GM18519 (cell line): ENCODE data around the gene AMACR.
"Not testable (repeated sequence)": the region's sequence is repeated elsewhere in the genome, so short reads cannot be mapped to it uniquely, and the experiment has no call there.

Experiments
- ATAC-seq: cut with Tn5 transposase; IDR thresholded peaks from one replicate; pipeline ENCODE4 v1.9.1; 2021; ENCODE audit warnings: mild to moderate bottlenecking, moderate library complexity; ENCODE audit not compliant: unreplicated experiment, low FRiP score

Gene AMACR

DNA sequence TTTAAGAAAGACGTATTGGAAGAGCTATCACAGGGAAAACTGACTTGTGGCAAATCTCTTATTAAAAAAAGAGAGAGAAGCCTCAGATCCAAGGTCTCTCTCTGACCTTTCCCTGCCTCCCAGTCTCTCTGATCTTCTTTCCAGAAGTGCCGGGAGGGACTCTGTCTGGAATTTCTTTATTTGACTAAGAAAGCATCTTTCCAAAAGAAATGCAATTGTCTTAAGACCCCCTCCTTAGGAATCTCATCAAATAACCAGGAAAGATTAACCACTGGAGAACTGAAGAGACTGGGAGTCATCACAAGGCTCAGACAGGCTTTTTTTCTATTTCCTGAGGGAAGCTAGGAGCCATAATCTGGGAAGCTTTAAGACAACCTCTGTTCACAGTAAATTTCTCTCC is 30.5 kb upstream of the AMACR start:
- no peak for ATAC-seq

DNA sequence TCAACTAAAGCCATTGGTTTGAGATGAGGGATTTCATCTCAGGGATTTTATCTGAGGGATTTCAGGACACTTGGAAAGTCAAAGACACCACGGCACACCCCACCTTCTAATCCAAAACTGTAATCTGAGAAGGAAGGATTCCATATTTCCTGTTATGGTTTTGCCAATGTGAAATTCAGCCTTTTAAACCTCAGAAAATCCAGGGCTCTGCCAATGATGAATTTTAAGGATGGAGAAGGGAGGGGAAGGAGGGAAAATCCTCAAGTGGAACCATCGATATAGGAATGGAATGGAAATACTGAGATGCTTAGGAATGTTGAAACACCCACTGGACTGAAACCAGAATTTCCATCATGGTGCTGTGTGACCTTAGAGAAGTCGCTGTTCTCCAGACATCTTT is 29.9 kb upstream of the AMACR start:
- ATAC-seq, result no peak

DNA sequence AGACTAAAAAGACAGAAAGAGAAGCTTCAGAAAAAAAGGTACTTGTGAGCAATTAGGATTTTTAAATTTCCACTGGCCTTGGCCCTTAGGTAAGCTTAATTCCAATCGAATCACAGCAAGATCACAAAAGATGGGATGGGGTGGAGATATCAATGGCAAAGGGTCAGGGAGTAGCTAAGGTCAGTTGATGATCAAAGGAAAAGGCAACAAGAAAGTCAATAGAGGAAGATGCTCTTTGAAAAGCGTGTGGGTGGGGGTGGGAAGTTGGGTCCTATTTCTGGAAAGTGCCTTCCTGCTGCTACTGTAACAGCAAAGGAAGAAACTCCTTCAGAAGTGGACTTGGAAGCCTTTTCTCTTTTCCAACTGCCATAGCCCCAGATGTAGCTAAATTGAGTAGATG is 27.9 kb upstream of the AMACR start:
- ATAC-seq, result no peak

DNA sequence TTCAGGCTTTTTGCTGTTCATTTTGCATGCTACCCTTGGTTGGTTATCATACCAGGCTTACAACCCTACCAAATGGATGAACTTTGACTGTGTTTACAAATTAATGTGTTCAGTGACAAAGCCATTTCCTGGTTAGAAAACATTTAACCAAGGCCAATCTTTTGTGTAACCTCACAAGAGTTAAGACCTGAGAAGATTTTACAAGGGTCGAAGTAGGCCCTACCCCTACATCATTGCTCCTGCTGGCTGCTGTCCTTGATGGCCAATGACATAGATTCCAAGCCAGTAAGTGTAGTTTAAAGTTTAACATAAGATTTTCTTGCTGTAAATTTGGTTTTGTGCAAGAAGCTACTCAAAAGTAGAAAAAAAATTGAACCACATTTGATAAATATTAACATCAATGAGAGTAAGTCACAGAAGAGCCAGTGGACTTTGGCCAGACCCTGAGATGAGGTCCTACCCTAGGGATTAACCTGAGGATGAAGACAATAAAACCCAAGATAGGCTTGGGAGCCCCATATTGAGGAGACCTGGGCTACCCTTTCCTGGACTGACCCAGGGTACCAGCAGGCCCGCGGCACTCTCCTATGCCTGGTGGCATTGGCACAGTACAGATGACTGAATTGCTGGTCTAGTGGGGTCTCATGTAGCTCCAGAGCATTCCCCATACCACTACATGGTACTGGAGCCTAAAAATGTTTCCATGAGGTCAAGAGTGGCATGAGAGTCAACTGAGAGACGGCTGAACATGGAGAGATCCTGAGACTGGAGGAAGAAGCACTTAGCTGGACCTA is 26.9 kb upstream of the AMACR start:
- no peak for ATAC-seq

DNA sequence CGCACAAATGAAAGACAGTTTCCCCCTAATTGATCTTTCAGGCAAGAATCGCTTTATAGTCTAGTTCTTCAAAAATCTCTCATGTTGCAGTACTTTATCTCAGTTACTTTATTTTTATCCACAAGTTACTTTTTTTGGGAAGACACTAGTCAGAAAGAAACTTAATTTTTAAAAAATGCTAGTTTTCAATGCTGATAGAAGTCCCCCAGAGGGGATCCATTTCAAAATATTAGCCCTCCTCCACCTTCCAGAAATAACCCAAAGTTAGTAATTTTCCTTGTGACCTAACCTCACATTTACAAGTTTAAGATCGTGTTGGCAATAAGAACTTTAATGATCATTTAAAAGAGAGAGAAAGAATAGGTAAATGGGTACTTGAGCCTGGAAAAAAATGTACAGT is 24.1 kb upstream of the AMACR start:
- no peak for ATAC-seq

DNA sequence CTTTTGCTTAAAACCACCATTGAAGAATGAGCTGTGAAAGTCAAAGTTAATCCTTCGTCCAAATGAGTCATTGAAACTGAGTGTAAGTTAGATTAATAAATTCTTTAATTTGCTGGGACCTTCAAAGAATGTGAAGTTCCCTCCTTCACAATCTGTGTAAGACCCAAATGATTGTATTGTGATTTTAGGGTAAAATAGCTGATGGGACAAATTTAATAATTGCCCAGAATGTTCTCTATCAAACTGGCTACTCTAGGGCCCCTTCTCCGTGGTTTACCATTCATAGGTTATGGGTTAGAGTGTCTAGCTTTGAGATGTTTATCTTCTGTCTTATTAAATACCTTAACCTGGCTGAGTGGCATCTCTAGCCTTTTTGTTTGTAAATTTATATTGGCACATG is 23.3 kb upstream of the AMACR start:
- ATAC-seq, result no peak

DNA sequence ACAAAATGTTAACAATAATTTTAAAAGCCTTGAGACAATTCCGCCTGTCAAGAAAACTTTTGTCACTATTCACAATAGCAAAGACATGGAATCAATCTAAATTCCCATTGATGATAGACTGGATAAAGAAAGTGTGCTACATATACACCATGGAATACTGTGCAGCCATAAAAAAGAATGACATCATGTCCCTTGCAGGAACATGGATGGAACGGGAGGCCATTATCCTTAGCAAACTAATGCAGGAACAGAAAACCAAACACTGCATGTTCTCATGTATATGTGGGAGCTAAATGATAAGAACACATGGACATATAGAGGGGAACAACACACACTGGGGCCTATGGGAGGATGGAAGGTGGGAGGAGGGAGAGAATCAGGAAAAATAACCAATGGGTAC is 22.7 kb upstream of the AMACR start:
- not testable (repeated sequence) for ATAC-seq

DNA sequence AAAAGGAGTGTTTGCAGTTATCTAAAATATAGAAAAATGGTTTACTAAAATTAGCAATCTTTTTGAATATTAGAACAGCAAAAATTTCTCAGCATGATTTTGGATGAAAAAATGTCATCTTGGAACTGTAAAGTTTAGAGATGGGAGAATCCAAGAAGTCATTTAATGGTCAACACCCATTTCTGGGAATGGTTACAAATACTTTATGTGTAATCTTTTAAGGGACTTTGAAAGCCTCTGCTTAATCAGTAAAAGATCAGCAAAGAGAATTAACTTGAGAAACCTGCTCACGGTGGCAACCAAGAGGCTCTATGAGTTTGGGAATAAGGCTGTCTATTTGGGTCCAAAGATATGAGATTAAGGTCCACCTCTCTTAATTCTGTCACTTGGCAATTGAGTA is 22.2 kb upstream of the AMACR start:
- no peak for ATAC-seq

DNA sequence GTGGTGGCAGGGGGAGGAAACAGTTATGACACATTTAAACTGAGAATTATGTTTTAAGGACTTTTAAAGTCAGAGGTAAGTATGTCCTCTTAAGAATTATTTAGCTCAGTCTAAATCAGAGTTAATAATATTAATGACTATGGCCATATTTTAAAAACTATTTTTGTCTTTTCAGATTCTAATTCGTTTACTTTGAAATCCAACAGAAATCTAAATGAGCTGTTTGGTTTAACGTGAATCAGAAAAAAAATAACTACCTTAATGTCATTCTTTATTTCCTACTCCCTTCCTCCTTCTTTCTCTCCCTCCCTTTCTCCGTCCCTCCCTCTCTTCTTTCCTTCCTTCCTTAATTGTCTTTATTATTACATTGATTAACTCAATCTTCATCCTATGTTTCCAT is 20.5 kb upstream of the AMACR start:
- no peak for ATAC-seq

DNA sequence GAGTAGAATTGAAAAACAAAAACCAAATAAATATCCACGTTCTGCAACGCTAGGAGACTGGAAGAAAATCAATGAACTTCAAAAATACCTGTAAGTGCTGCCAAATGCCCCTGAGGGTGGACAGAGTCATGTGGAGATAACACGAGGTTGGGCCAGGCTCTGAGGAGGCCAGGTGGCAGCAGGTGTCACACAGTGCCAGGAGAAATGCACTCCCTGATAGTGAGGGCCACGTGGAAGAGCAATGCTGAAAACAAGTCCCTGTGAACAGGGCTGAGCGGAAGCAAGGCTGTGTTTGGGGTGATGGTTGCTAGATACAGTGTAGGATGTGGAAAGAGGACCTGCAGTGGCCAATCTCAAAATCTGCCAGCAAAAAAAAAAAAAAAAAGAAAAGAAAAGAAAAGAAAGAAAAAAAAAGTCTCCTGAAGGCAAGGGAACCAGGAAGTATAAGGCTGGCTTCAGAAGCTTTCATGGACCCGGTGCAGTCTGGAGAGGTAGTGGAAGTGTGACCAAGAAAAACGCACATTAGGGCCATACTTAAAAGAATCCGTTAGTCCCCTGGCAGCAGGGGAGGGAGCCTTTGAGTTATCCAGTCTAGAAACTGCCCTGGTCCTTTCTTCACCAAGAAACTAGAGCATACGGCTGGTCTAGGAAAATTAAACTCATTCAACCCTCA is 18.4 kb upstream of the AMACR start:
- ATAC-seq, result no peak

DNA sequence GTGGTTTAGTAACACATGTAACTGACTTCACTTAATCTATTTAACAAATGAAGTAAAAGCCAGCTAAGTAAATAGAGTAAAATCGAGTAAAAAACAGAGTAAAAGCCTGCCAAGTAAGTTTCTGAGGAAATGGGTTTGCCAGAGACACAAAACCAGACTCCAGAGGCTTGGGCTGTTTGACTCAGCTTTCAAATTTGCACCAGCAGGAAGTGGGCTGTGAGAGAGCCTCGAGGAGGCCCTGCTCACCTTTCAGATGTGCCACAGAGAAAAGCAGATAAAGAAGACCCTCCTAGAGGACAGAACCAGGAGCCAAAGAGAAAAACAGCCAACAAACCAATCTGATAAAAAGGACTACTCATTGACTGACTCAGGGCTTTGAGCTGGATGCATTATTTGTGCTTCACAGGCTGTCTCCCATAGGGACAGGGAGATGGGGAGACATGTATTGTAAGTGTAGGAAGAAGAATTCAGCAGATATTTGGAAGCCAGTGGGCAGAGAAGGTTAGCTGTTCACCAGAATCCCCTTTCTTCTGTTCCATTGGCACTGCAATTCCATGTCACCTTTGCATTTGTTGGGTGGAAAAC is 14.4 kb upstream of the AMACR start:
- ATAC-seq, result peak; percentile 86

DNA sequence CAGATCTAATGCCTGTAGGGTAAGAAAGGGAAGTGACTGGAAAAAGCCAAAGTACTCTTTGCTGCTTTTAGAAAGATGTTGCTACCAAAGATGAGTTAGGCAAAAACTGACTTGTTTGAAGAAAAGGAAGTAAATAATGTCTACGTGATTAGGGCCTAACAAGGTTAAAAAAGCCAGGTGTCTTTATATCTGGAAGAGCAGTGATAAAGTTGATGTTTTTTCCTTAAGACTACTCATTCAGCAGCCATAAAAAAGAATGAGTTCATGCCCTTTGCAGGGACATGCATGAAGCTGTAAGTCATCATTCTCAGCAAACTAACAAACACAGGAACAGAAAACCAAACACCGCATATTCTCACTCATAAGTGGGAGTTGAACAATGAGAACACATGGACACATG is 13.5 kb upstream of the AMACR start:
- no peak for ATAC-seq

DNA sequence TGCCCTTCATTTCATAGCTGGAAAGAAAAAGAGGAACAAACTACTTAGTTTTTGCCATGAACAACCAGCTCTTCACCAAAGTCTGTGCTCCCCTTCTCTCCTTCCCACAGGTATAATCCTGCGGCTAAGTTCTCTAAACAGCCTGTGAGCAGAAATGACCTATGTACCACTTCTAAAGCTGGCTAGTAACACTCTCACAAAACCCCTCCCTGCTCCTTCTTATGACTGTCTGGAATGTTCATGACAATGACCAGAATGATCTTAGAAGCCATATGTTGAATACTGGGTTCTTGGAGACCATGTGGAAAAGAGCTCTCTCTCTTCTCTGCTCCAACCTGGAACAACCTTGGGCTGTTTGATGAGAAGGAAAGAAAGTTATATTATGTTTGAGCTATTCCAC is 12.9 kb upstream of the AMACR start:
- ATAC-seq, result no peak

DNA sequence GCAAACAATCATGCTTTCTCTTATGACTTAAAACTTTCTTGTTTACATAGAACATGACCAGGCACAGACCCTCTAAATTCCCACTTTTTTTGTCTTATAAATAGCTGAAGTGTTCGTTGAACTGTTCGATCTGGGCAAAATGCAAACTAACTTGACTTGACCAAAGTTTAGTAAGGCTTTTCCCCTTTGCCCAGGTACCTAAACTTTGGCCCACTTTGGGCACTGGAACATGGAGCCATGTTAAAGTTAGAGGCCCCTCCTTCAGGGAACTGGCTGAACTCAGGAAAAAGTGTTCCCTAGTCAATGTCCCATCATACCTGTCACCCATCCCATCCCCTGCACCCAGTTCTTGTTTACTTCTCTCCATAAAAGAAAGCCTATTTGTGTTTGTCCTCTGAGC is 9.4 kb upstream of the AMACR start:
- ATAC-seq, result no peak

DNA sequence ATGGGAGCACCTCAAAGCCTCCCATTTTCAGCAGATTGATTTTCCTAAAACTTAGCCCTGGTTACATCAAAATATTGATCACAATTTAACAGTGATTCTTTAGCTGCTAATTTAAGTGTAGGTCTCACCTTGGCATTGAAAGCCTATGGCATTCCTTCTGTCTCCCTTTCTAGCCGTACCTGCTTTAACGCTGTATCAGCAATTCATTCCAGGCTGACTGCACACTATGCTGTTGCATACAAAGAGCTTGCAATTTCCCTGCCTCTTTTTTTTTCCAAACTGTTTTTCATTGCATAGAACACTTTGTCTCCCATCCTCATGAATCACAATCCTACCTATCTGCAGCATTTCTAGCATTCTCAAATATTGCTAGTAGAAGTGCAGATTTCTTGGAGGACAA is 8.9 kb upstream of the AMACR start:
- ATAC-seq, result no peak

DNA sequence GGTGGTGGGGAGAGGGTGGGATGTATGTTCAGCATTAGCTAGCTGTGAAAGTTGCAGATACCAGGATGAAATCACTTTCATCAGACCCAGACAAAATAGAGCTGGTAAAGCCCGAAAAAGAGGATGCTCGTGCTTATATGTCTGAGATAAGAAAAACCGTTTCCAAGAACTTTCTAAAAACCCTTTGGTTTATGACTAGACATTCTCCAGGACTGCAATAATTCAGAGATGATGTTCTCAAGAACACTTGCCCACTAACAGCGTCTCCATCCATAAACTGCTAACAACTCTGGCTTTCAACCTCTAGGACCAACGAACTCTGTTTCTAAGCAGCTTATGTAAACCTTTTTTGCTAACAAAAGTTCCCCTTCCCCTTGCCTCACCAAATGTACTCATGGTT is 8.4 kb upstream of the AMACR start:
- no peak for ATAC-seq

DNA sequence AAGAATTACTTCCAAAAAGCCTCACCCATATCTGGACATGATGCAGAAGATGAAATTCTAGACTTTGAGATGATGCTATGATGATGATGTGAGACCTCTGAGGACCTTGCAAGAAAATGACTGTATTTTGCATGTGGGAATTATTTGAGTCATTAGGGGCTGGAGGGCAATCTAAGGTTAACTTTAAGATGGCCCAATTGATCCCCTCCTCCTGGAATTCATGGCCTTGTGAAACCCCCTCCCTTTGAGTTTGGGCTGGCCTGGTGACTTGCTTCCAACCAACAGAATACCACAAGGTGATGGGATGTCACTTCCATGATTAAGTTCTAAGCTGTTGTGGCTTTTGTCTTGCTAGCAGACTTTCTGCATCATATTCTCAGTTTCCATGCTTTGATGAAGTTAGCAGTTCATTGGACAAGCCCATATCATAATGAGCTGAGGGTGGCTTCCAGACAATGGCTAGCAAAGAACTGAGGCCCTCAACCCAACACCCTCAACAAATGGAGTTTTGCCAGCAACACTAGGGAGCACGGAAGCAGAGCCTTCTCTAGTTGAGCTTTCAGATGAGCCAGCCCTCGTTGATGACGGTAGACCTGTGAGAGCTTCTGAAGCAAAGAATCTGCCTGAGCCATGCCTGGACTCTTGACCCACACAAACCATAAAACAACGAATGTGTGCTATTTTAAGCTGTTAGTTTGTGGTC is 7.4 kb upstream of the AMACR start:
- no peak for ATAC-seq

DNA sequence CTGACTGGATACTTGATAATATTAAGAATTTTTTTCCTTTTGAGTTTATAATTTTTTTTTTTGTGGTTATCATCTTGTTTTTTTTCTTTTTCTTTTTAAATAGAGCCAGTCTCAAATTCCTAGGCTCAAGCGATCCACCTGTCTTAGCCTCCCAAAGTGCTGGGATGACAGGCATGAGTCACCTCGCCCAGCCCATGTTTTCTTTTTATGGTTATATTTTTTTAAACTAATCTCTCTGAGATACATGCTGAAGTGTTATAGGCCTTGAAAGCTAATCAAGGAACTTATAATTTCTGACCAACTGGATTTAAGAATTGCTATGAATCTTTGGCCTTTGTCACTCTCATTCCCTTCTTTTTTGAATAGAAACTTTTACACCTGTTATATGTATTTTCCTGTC is 6.8 kb upstream of the AMACR start:
- no peak for ATAC-seq

DNA sequence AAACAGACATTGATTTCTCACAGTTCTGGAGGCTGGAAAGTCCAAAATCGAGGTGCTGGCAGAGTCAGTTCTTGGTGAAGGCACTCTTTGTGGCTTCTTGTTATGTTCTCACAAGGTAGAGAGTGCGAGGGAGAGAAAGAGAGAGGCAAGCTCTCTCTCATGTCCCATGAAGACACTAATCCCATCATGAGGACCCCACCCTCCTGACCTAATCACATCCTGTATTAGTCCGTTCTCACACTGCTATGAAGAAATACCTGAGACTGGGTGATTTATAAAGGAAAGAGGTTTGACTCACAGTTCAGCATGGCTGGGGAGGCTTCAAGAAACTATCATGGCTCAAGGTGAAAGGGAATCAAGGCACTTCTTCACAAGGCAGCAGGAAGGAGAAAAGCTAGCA is 5.7 kb upstream of the AMACR start:
- no peak for ATAC-seq

DNA sequence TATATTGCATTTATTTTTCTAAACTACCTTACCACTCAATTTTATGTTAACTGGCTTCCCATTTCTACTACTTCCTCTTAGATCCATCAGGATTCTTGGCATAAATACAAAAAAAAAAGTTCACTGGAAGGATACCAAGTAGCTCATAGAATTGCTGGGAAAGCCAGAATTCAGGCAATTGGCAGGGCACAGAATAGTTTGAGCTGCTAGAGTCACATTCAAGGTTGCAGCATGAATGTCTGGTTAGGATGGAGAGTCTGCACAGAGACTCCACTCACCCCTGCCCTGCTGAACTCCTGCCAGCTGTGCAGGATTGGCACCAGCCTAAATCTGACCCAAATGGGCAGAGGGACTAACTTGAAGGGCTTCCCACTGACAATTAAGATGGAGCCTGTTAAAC is 4.9 kb upstream of the AMACR start:
- ATAC-seq, result no peak

DNA sequence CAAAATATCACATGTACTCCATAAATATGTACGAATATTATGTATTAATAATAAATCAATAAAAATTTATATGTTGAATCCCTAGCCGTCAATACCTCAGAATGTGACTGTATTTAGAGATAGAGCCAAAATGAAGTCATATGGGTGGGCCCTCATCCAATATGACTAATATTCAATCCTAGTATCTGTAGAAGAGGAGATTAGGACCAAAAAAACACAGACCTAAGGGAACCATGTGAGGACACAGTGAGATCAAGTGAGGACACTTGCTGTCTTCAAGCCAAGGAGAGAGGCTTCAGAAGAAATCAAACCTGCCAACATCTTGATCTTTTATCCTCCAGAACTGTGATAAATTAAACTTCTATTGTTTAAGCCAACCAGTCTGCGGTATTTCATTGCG is 3.7 kb upstream of the AMACR start:
- ATAC-seq, result no peak
